ENCODE results near the gene FGFRL1.

GRCh38 chr4:996030-996996, 15.1 kb upstream of the FGFRL1 start:
- TF ChIP-seq CTCF (IDR thresholded peaks at IDR 0.05; ENCODE audit: low read depth, low read length) (no peak), POLR2A (IDR thresholded peaks at IDR 0.05; ENCODE audit: extremely low read depth, insufficient read length) (no peak), MYC (IDR thresholded peaks at IDR 0.05; ENCODE audit: low read depth, low read length) (no peak)

Data from NB4 (cell line).